Ishikawa (cell line): ENCODE results near the gene LHPP.

Experiments used
- CEBPB ChIP-seq: IDR thresholded peaks from 2 replicates; pipeline ENCODE4 v1.6.1; 2012
- EGR1 ChIP-seq: IDR thresholded peaks from 2 replicates; pipeline ENCODE4 v1.6.1; 2012
- EP300 ChIP-seq: IDR thresholded peaks from 2 replicates; pipeline ENCODE4 v1.6.1; 2012; ENCODE audit warnings: borderline replicate concordance
- FOXM1 ChIP-seq: IDR thresholded peaks from 2 replicates; pipeline ENCODE4 v1.6.1; 2012; ENCODE audit warnings: low read depth, borderline replicate concordance
- REST ChIP-seq: IDR thresholded peaks from 2 replicates; pipeline ENCODE4 v1.6.1; 2012; ENCODE audit warnings: low read depth, mild to moderate bottlenecking
- ZBTB7A ChIP-seq: IDR thresholded peaks from 2 replicates; pipeline ENCODE4 v1.6.1; 2012; ENCODE audit warnings: low read depth

DNA sequence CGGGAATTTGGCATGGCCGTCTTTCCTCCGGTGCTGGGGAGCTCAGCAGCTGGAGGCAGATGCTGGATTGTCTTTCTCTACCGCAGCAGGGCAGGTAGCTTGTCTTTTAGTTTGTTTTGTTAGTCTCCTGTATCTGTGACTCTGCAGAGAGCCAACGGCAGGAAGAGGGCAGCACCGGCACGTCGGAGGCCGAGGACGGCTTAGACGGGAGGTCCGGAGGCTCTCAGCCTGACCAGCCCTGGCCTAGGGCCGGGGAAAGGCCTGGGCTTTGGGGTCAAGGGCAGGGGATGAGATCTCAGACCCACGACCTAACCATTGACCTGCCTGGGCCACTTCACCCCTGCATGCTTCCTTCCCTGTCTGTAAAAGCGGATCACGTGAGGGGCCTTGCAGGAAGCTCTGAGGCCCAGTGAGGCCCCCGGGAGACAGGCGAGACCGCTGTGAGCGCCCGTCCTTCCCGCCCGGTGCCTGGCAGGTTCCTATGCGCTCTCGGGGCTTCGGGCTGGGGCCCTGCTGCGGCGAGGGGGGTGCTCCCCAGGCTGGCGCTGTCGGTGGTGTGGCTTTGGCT, 72.7 kb downstream of the LHPP start:
- no peak for TF ChIP-seq CEBPB
- no peak for TF ChIP-seq FOXM1
- TF ChIP-seq ZBTB7A: no peak
- TF ChIP-seq REST: no peak
- no peak for TF ChIP-seq EP300
- no peak for TF ChIP-seq EGR1
